ENCODE measurements around the gene SLC25A1.
"Not testable (repeated sequence)": the region's sequence is repeated elsewhere in the genome, so short reads cannot be mapped to it uniquely, and the experiment has no call there.

SLC25A1 gene

DNA sequence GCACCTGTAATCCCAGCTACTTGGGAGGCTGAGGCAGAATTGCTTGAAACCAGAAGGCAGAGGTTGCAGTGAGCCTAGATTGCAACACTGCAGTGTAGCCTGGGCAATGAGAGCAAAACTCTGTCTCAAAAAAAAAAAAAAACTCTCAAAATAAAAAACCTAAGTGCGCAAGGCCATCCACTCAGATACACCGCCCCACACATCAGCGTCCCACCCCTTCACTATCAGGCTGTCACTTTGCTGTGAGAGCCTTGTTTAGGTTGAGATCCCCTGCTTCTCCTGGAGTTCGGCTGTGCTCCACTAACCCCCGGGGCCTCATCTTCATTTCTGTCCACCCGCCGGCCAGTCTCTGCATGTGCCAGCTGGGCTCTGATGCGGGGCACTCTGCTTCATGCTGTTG lies 12.1 kb downstream of the SLC25A1 start:
- FAIRE-seq = no peak

DNA sequence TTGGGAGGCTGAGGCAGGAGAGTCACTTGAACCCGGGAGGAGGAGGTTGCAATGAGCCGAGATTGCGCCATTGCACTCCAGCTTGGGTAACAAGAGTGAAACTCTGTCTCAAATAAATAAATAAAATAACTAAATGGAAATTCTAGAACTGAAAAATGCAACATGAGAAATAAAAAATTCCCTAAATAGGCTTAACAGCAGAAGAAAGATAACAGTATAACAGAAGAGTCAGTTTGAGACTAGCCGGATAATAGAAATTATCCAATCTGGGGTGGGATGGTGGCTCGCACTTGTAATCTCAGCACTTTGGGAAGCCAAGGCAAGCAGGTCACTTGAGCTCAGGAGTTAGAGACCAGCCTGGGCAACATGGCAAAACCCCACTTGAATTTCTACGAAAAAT lies 14.1 kb downstream of the SLC25A1 start:
- FAIRE-seq = no peak

DNA sequence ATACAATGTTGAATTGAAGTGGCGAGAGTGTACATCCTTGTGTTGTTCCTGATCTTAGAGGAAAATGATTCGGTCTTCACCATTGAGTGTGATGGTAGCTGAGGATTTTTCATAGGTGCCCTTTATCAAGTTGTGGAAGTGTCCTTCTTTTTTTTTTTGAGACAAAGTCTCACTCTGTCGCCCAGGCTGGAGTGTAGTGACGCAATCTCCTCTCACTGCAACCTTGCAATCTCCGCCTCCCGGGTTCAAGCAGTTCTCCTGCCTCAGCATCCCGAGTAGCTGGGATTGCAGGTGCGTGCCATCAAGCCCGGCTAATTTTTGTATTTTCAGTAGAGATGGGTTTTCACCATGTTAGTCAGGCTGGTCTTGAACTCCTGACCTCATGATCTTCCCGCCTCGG lies 19.9 kb downstream of the SLC25A1 start:
- FAIRE-seq = not testable (repeated sequence)

DNA sequence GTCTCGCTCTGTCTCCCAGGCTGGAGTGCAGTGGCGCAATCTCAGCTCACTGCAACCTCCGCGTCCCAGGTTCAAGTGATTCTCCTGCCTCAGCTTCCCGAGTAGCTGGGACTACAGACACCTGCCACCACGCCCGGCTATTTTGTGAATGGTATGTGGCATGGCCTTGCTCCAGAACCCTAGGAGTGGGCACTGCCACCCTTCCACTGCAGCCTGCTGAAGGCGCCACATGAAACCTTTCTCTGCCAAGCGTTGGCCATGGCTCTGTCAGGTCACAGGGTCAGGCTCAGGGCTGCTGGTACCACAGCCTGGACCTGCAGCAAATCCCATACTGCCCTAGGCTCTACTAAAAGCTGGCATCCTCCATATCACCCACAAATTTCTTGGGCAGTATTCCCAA lies 22.4 kb downstream of the SLC25A1 start:
- not testable (repeated sequence) for FAIRE-seq

DNA sequence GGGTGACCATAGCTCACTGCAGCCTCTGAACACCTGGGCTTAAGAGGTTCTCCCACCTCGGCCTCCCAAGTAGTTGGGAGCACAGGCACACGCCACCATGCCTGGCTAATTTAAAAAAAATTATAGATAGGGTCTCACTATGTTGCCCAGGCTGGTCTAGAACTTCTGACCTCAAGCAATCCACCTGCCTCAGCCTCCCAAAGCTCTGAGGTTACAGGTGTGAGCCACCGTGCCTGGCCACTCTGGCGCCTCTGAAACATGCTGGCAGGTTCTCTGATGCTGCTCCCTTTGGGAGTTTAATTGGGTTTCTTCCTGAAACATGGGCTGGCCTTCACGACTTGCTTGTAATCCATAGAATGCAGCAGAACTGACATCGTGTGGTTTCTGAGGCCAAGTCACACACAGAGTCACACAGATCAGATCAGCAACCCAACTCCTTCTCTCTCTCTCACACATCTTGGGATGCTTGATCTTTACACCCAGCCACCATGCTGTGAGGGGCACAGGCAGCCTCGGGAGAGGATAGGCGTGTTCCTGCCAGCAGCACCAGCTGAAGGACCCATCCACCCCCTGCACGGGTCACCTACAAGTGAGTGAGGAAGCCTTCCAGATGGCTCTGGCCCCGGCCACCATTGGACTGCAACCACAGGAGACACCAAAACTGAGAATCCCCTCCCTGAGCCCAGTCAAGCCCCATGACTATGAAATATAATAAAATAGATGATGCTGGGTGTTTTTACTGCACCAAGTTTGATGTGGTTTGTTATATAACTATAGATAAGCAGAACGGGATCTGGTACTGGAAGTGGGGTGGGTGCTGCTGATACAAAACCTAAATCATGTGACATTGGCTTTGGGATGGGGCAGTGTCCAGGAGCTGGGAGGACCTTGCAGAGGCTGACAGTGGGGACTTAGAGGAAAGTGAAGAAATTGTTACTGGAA lies 25.3 kb downstream of the SLC25A1 start:
- no peak for FAIRE-seq

DNA sequence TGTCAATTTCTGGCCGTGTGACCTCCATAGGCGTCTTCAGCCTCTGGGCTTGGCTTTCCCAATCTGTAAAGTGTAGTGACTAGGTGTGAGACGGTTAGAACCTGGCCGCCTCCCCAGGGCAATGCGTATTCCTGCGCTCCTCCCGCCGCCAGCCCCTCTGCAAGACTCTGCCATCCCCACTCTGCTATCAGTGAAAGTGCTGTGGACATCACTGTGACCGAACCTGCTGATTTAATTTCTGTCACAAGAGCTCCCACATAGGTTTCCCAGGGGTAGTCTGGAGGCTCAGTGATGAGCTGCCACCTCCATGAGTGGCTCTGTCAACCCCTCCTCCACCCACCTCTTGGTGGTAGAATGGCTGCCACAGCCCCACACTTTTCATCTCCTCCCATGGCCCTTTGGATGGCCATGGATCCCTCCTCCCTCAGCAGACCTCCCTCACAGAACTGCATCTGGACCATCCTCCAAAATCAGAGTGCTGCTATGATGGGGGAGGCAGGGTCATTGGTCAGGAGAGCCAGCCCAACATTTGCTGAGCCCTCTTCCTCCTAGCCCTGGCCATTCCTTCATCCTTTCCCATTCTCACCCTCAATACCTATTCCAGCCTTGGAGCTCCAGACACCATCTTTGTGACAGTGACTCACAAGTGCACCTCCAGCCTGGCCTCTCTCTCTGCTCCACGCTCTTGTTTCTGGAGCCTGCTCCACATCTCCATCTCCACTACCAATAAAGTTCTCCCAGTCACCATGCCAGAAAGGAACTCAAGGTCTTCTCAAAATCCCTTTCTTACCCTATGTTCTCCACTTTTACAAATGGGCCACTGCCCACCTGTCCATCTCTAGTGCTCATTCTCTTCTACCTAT lies 27.0 kb downstream of the SLC25A1 start:
- FAIRE-seq = no peak

DNA sequence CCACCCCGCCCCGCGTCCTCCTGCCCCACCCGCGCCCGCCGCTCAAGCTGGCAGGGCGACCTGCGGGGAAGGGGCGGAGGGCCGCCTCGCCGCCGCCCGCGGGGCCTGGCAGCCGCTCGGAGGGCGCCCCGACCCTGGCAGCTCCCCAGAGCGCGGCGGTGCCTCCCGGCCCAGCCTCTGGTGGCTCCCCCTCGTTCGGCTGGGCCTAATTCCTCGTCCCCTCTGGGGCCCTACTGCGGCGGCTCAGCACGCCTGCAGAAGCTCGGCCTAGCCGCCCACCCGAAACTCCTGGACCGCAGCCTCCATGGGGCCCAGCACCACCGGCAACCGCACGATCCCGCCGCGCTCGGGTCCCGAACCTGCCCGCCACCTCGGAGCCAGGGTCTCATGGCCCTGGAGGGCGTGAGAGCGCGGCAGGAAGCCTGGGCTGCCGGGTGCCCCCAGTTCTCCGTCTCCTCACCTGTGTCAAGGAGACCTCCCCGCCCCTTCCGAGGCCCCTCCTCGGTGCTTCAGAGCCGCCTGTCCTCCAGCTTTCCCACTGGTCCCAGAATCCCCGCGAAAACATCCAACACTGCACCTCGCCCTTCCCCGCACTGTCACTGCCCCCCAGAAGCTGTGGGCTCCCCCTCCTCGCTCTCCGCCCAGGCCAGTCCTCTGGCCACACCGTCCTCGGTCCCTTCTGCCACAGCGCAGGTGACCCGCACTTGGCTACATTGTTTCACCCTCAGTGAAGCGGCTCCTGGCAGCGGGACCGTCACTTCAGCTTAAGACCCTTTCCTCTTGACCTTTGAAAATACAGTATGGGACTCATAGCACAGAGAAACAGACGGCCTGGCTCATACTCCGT lies 27.8 kb downstream of the SLC25A1 start:
- no peak for FAIRE-seq

DNA sequence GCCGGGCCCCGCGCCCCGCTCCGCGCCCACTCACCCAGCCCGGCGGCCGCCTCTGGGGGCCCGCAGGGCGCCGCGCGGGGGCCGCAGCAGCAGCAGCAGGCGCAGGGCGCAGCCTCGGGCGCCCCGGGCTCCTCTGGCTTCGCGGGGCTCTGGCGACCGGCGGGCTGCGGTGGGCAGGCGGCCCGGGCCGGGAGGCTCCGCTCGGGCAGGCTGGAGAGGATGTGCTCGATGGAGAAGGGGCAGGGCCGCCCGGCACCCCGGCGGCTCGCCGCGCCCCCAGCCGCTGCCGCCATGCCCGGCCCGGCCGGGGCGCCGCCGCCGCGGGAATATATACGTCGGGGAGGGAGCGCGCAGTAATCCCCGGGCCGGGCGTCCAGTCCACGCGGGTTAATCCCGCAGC lies 28.5 kb downstream of the SLC25A1 start, which contains the start of gene GSC2:
TSS of gene GSC2 (minus strand) at position 302 of the 400 bp plus-strand sequence. CDS start at position 293, 9 bp downstream.
- FAIRE-seq = no peak

DNA sequence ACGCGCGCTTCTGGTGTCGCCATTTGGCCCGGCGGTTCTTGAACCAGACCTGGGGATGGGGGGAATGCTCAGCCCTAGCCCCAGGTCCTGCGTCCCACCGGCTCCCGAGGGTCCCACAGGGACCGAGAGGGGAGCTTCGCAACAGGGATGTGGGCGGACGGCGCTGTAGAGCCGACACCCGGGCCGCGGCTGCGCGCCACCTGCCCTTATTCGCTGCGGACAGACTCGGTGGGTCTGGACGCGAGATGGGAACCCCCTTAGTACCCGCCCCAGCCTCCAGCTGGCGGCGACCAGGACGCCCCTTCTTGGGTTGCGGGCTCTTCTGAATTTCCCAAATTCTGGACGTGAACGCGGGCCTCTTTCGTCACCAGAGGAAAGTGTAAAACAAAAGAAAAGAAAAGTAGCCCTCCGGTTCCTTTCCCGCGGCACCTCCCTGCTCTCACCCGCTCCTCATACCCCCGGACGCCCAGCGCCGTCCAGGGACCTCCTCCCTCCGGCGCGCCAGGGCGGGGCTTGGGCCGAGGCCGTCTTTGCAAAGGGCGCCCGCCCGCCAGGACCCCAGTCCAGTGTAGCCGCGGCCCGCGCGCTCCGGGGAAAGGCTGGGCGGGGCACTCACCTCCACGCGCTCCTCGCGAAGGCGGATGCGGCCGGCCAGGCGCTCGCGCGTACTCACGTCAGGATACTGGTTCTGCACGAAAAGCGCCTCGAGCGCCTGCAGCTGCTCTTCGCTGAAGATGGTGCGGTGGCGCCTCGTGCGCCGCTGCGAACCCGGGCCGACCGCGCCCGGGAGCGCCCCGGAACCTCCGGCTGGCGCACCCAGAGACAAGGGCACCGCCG lies 29.3 kb downstream of the SLC25A1 start:
- FAIRE-seq = no peak

DNA sequence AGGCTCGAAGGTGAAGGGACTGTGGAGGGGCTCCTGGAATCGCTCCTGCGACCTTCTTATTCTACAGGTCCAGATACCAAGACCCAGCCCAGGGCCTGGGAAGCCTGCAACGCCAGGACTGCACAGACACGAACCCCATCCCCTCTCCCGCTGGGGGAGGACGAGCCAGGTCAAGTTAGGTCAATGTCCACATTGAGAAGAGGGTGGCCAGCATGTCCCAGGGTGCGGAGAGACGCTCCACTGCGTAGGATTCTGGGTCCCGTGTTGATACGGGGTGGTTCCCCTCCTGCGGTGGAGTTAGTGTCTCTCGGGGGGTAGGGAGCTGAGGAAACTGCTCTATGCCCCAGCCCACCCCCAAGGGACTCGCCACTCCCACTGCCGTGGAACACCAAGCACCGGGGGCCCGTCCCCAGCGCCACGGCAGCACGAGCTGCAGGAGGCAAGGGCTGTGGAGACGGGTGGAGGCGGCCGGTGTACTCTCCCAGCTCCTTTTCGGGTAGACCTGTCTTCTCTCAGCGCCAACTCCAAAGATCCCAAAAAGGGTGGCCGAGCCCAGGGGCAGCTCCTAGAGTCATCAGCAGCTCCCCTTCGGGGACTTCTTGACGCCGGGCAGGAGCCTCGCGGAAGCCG lies 30.0 kb downstream of the SLC25A1 start:
- no peak for FAIRE-seq

DNA sequence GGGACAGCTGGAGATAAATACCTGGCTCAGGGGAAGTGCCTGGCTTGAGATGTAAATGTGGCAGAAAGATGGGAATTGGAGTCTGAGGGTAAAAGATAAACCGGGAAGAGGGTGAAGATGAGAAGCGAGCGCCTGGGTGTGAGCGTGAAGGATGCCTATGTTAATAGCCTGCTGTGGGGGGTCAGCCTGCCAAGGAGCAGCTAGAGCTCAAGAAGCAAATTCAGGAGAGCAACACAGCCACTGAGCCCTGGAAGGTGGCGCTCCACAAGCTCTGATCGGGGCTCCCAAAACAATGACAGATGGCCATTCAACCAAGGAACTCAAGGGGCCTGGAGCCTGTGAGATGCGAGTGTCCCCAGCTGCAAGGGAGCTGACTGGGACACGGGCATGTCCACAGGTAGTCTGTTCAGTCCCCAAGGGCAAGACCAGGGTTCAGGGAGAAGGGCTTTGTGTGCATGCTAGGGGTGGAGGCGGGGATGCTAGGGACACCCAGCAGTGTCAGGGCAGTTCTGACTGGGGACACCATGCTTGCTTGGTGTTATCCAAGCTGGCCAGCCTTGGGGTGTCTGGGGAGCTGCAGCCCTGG lies 31.2 kb downstream of the SLC25A1 start:
- no peak for FAIRE-seq

DNA sequence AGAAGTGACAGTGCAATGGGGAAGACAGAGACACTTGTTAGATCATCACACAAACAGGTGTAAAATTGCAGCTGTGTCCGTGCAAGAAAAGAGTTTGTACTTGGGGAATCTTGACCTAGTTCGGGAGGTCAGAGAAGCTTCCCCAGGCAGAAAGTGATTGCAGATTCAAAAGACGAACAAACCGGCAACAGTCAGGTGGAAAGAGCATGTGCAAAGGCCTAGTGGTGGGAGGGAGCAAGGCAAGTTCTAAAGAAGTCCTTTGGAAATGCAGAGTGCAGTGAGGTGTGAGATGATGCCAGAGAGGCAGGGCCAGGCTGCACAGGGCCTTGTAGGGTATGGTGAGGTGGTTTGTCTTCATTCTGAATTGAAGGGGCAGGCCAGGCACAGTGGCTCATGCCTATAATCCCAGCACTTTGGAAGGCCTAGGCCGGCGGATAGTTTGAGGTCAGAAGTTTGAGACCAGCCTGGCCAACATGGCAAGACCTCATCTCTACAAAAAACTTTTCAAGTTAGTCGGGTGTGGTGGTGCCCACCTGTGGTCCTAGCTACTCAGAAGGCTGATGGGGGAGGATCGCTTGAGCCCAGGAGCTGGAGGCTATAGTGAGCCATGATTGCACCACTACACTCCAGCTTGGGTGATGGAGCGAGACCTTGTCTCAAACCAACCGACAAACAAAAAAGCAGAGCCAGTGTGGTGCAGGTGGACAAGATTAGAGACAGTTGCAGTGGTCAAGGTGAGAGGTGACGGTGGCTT lies 32.1 kb downstream of the SLC25A1 start:
- no peak for FAIRE-seq

DNA sequence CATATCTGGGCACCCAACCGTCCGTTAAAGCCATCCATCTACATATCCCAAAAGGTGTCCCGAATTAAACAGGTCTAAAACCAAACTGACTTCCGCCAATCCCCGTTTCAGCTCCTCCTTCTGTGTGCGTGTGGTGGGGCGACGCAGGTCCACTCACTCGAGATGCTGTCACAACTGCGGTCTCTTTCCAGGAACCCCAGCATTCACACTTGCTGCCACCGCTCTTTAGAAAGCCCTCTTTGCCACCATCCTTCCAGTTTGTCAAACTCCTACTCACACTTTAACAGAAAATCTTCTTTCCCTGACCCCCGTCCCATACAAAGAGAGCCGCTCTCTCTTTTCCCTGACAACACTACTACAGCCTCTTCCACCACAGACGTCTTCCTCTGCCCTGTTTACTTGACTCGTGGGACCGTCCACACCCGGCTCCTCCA lies 34.6 kb downstream of the SLC25A1 start:
- FAIRE-seq = no peak

DNA sequence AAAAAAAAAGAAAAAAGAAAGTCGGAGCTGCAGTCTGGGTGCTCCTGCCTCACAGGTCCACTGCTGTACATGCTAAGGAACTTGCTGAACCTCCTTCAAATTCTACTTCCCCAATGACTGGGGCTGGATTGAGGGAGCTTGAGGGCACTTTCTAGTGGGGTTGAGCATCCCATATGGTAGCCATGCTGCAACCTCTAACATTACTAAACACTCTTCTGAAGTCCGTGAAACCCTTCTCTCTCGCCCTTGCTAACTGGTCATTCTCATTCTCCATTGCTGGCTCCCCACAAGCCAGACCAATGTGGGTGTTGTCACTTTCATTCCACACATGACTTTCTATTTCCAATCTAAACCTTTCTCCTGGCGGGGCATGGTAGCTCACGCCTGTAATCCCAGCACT lies 35.3 kb downstream of the SLC25A1 start:
- FAIRE-seq = no peak

DNA sequence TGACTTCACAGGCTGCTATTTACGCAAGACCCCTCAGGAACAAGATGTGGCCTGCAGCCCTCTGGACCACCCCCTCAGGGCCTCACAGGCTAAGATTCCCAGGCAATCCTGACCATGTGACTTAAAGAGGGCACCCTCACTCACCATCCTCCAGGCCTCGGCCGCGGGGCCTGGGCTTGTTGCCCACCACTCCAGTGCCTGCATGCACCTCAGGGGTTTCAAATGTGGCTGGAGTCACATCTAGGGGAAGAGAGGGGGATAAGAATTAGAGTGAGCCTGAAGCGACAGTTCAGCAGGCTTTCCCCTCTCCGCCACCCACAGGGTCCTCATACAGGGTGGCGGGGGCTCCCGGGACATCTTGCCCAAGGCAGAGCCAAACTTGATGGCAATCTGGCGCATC lies 36.1 kb downstream of the SLC25A1 start:
- FAIRE-seq = no peak

DNA sequence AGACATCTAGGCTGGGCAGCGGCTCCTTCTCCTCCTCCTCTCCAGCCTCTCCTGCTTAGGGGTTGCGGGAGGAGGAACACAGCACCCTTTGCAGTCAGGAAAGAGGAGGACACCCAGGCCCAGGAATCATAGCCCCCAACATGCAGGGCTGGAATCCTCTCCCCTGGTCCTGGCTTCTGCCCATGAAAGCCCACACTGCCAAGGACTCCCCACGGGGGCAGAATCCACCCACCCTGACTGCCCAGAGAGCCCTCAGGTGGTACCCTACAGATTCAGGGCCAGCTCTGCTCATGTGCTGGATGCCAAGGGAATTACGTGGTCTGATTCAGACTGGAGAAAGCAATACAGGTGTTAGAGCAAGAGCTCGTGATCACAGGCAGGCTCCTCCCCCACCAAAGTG lies 38.6 kb downstream of the SLC25A1 start:
- no peak for FAIRE-seq

DNA sequence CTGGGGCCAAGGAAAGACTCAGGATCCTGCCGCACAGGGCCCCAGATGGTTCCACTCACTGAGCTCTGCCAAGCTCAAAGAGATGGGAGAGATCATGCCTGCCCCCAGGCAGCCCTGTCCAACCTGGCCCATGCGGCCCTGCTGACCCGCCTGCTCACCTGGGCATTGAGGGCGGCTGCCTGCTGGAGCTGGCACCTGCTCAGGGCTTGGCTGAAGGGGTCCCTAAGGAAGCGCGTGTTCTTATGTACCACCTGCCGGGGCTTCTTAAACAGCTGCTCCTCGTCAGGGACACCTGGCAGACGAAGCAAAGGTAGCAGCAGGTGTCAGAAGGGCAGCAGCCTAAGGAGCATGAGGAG lies 39.6 kb downstream of the SLC25A1 start:
- FAIRE-seq = no peak

DNA sequence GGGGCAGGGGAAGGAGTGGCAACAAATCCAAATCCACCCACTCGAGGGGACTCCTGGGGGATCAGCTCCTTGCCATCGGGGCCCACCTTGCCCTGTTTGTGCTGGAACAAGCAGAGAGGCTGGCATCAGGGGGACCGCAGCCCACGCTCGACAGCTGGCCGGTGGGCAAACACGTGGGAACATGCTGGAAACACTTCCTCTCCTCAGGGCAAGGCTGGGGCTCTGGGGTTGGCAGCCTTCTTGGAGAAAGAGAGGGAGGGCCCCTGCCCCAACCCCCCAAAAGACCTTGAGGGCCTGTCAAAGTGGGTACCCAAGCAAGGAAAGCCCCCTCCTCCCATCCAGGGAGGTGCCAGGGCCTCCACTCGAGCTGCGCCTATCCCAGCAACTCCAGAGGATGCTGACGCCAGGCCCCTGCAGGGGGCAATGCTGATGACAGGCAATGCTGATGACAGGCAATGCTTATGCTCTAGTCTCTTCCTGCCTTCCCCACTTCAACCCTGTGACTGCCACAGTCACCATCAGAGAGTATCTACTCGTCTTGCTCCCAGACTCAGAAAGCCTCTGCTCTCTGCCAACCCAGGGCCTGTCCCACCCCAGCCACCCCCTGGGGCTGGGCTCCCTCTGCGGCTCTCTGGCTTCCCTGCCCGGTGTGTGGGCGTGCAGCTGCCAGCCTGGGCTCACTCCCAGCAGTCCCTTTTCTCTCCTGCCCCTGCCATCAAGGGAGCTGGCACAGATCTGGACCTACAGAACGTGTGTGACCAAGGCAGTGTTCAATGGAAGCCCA lies 40.1 kb downstream of the SLC25A1 start:
- FAIRE-seq = no peak
